ENCODE measurements around the gene NRXN3. TPM values are rescaled to one million over a fixed set of nuclear protein-coding genes. Genes with fewer than 3 reads are reported as not detected.

The NRXN3 gene
- total RNA-seq, 1 donor from 2014 or later: 18.0 TPM

- H3K27ac Mint-ChIP-seq (ENCODE audit: unreplicated experiment): no peak overlapping the region
- no peaks in the 10 kb centered on the region for H3K9me3 ChIP-seq (ENCODE audit: insufficient read depth, low read depth, low read length)
- DNase-seq (ENCODE audit: low read depth): no peak
Observed at GRCh38 chr14:79337761-79338160, 1167.6 kb downstream of the NRXN3 start.

GRCh38 chr14:79342942-79343341 lies 1172.8 kb downstream of the NRXN3 start:
- no peaks in the 10 kb centered on the region for H3K4me1 Mint-ChIP-seq (ENCODE audit: low read depth, unreplicated experiment)
- DNase-seq (ENCODE audit: low read depth) (no peak), FAIRE-seq (no peak)
- no peaks in the 10 kb centered on the region for H3K36me3 Mint-ChIP-seq (ENCODE audit: low read depth, unreplicated experiment)
- Histone ChIP-seq H3K27ac (ENCODE audit: low read depth, low read length) (no peak overlapping the region), H2AFZ (ENCODE audit: low read depth, low read length) (no peak overlapping the region), H3K9ac (ENCODE audit: low read length) (no peak overlapping the region), H3K36me3 (ENCODE audit: insufficient read depth, low read length) (no peaks in the 10 kb centered on the region), H3K27me3 (ENCODE audit: insufficient read depth, low read length) (no peaks in the 10 kb centered on the region), H3K4me1 (ENCODE audit: insufficient read depth, low read length) (no peaks in the 10 kb centered on the region), H3K4me3 (ENCODE audit: insufficient read depth, low read depth, low read length) (no peak overlapping the region), H3K79me2 (ENCODE audit: insufficient read depth, low read length) (no peaks in the 10 kb centered on the region), H4K20me1 (ENCODE audit: insufficient read depth, low read length) (no peaks in the 10 kb centered on the region), H3K4me2 (ENCODE audit: low read length) (no peak overlapping the region), H3K9me3 (ENCODE audit: insufficient read depth, low read depth, low read length) (no peaks in the 10 kb centered on the region)
- H3K27me3 Mint-ChIP-seq (ENCODE audit: low read depth, unreplicated experiment): no peaks in the 10 kb centered on the region
- no peaks in the 10 kb centered on the region for H3K9me3 Mint-ChIP-seq (ENCODE audit: unreplicated experiment)
- TF ChIP-seq EZH2 (IDR thresholded peaks at IDR 0.05; ENCODE audit: insufficient read depth, low read length): no peak
- no peak for TF ChIP-seq CTCF (IDR thresholded peaks at IDR 0.05; ENCODE audit: insufficient read depth, low read depth, low read length)
- H3K4me3 Mint-ChIP-seq (ENCODE audit: unreplicated experiment): no peak overlapping the region
- H3K27ac Mint-ChIP-seq (ENCODE audit: unreplicated experiment): no peak overlapping the region

More at GRCh38 chr14:79337761-79338160, 1167.6 kb downstream of the NRXN3 start:
- H3K27ac ChIP-seq (ENCODE audit: low read depth, low read length): no peak overlapping the region
- peaks cover 7% of the 10 kb centered on the region for H3K4me1 ChIP-seq (ENCODE audit: insufficient read depth, low read length)
- TF ChIP-seq CTCF (IDR thresholded peaks at IDR 0.05; ENCODE audit: insufficient read depth, low read depth, low read length) (no peak), EZH2 (IDR thresholded peaks at IDR 0.05; ENCODE audit: insufficient read depth, low read length) (no peak)
- no peak overlapping the region for H2AFZ ChIP-seq (ENCODE audit: low read depth, low read length)
- Mint-ChIP-seq H3K4me1 (ENCODE audit: low read depth, unreplicated experiment) (peaks cover 17% of the 10 kb centered on the region), H3K4me3 (ENCODE audit: unreplicated experiment) (no peak overlapping the region), H3K9me3 (ENCODE audit: unreplicated experiment) (no peaks in the 10 kb centered on the region), H3K27me3 (ENCODE audit: low read depth, unreplicated experiment) (no peaks in the 10 kb centered on the region), H3K36me3 (ENCODE audit: low read depth, unreplicated experiment) (no peaks in the 10 kb centered on the region)
- no peak overlapping the region for H3K9ac ChIP-seq (ENCODE audit: low read length)
- H3K4me2 ChIP-seq (ENCODE audit: low read length): no peak overlapping the region
- no peaks in the 10 kb centered on the region for H3K36me3 ChIP-seq (ENCODE audit: insufficient read depth, low read length)
- H3K4me3 ChIP-seq (ENCODE audit: insufficient read depth, low read depth, low read length): no peak overlapping the region
- H3K27me3 ChIP-seq (ENCODE audit: insufficient read depth, low read length): no peaks in the 10 kb centered on the region
- H4K20me1 ChIP-seq (ENCODE audit: insufficient read depth, low read length): no peaks in the 10 kb centered on the region
- FAIRE-seq: no peak
- H3K79me2 ChIP-seq (ENCODE audit: insufficient read depth, low read length): no peaks in the 10 kb centered on the region

- Mint-ChIP-seq H3K9me3 (ENCODE audit: unreplicated experiment) (no peaks in the 10 kb centered on the region), H3K4me1 (ENCODE audit: low read depth, unreplicated experiment) (peaks cover 7% of the 10 kb centered on the region), H3K27ac (ENCODE audit: unreplicated experiment) (no peak overlapping the region), H3K27me3 (ENCODE audit: low read depth, unreplicated experiment) (no peaks in the 10 kb centered on the region), H3K4me3 (ENCODE audit: unreplicated experiment) (no peak overlapping the region), H3K36me3 (ENCODE audit: low read depth, unreplicated experiment) (no peaks in the 10 kb centered on the region)
- DNase-seq (ENCODE audit: low read depth) (no peak), FAIRE-seq (no peak)
- H3K9me3 ChIP-seq (ENCODE audit: insufficient read depth, low read depth, low read length): no peaks in the 10 kb centered on the region
- H3K27me3 ChIP-seq (ENCODE audit: insufficient read depth, low read length): no peaks in the 10 kb centered on the region
- no peak overlapping the region for H3K27ac ChIP-seq (ENCODE audit: low read depth, low read length)
- no peaks in the 10 kb centered on the region for H3K79me2 ChIP-seq (ENCODE audit: insufficient read depth, low read length)
- H2AFZ ChIP-seq (ENCODE audit: low read depth, low read length): no peak overlapping the region
- H3K9ac ChIP-seq (ENCODE audit: low read length): no peak overlapping the region
- H3K4me1 ChIP-seq (ENCODE audit: insufficient read depth, low read length): no peaks in the 10 kb centered on the region
- TF ChIP-seq EZH2 (IDR thresholded peaks at IDR 0.05; ENCODE audit: insufficient read depth, low read length) (no peak), CTCF (IDR thresholded peaks at IDR 0.05; ENCODE audit: insufficient read depth, low read depth, low read length) (no peak)
- H3K4me2 ChIP-seq (ENCODE audit: low read length): no peak overlapping the region
- no peaks in the 10 kb centered on the region for H3K36me3 ChIP-seq (ENCODE audit: insufficient read depth, low read length)
- no peaks in the 10 kb centered on the region for H4K20me1 ChIP-seq (ENCODE audit: insufficient read depth, low read length)
- no peak overlapping the region for H3K4me3 ChIP-seq (ENCODE audit: insufficient read depth, low read depth, low read length)
Observed at GRCh38 chr14:79351011-79351410, 1180.8 kb downstream of the NRXN3 start.

All from astrocyte (in vitro differentiated cells and primary cell).